ENCODE results near the gene OR10Z1. TPM values are rescaled to one million over a fixed set of nuclear protein-coding genes. Genes with fewer than 3 reads are reported as not detected.
A peak's percentile ranks its signal among the peaks of the same experiment; 100 is the strongest.

OR10Z1 gene
- total and polyA plus RNA-seq, 2 of the 8 experiments (the other 6 are each of a cell fraction or from before 2014, with no cell fraction given) = not detected

- H3K79me2 ChIP-seq (ENCODE audit: control insufficient read depth in 1 of 2, insufficient read depth in 2 of 2, low read length in 2 of 2) = no peaks in the 10 kb centered on the region
- H3K23me2 ChIP-seq (ENCODE audit: low read depth, low read length) = no peaks in the 10 kb centered on the region; the same call in 1 of the 2 replicates
- no peak overlapping the region for H3K18ac ChIP-seq (ENCODE audit: extremely low read depth, low read length)
- H3K56ac ChIP-seq (replicated peaks; ENCODE audit: insufficient read length, low read depth, low read length) = no peak overlapping the region
- no peak overlapping the region for H4K8ac ChIP-seq (ENCODE audit: extremely low read depth, insufficient read depth, low read length)
- CTCF ChIA-PET (ENCODE audit: partially characterized antibody) = interaction anchor here (0.6 to 1.3 kb wide), 3 partner anchors 11 to 553 kb away, joined by 3 to 4 read pairs (median 3); no protein-coding TSS in a partner anchor
- no peak overlapping the region for H2AK5ac ChIP-seq (ENCODE audit: low read depth, low read length)
- no peak overlapping the region for H2BK20ac ChIP-seq (ENCODE audit: low read length)
- no peaks in the 10 kb centered on the region for H3K9me3 ChIP-seq (ENCODE audit: insufficient read depth in 2 of 2, low read depth in 1 of 2, low read length in 1 of 2)
- no peaks in the 10 kb centered on the region for H4K20me1 ChIP-seq (replicated peaks in 1 of 2; ENCODE audit: control insufficient read depth in 1 of 2, insufficient read depth in 2 of 2, low read length in 2 of 2)
- peak overlapping the region; percentile 81 for H2AFZ ChIP-seq (ENCODE audit: low read length)
- H2BK12ac ChIP-seq (ENCODE audit: low read depth, low read length) = no peak overlapping the region; the same call in 1 of the 2 replicates
- H3K4me1 ChIP-seq (replicated peaks in 1 of 4; ENCODE audit: control insufficient read depth in 3 of 4, insufficient read depth in 4 of 4, low read length in 3 of 4) = no peaks in the 10 kb centered on the region; a peak in 1 of 7 replicates
- no peak overlapping the region for H3K14ac ChIP-seq (ENCODE audit: insufficient read length)
- no peak overlapping the region for H3K4me2 ChIP-seq (ENCODE audit: insufficient read depth in 1 of 2, low read depth in 2 of 2, low read length in 2 of 2)
- 0 out of 2 replicates have a peak overlapping the region, but pooled peaks have one; percentile 11 for H2BK5ac ChIP-seq (ENCODE audit: low read depth, low read length)
- no peak overlapping the region for H4K91ac ChIP-seq (replicated peaks; ENCODE audit: insufficient read length, low read length)
- no peak overlapping the region for H3K9ac ChIP-seq (replicated peaks in 1 of 4; ENCODE audit: extremely low read depth in 1 of 4, low read depth in 3 of 4, low read length in 3 of 4)
- H3K27ac ChIP-seq (ENCODE audit: low read depth, low read length) = no peak overlapping the region
- H3K79me1 ChIP-seq (ENCODE audit: low read depth, low read length) = no peaks in the 10 kb centered on the region
- no peak overlapping the region for H2BK15ac ChIP-seq (ENCODE audit: low read length)
- WGBS, 2 experiments (ENCODE audit: extremely low coverage in 1 of 2, insufficient coverage in 1 of 2, insufficient read length in 1 of 2, insufficient replicate concordance in 2 of 2, low coverage in 1 of 2, low lambda C conversion rate in 2 of 2, missing lambda C conversion rate in 1 of 2) = 79% methylated on average over 1 of the region's 1 CpG; no CpG with 5 or more reads in 1 of the 2 experiments
- H3K27me3 ChIP-seq (replicated peaks in 1 of 4; ENCODE audit: control insufficient read depth in 3 of 4, extremely low read depth in 1 of 4, insufficient read depth in 3 of 4, low read length in 3 of 4) = no peaks in the 10 kb centered on the region
- POLR2A ChIA-PET (ENCODE audit: partially characterized antibody) = no interaction called here
- no peak for DNase-seq (ENCODE audit: low read depth in 1 of 2, low spot score in 2 of 2)
- no peak overlapping the region for H3K23ac ChIP-seq (ENCODE audit: insufficient read length)
- no peak overlapping the region for H3K4ac ChIP-seq (replicated peaks; ENCODE audit: insufficient read length, low read depth, low read length)
- H4K5ac ChIP-seq (ENCODE audit: insufficient read length, low read depth, low read length) = no peak overlapping the region
- H3K4me3 ChIP-seq (ENCODE audit: extremely low read depth in 1 of 4, insufficient read depth in 2 of 4, low read depth in 3 of 4, low read length in 4 of 4) = no peak overlapping the region
- no peak overlapping the region for H2BK120ac ChIP-seq (replicated peaks; ENCODE audit: low read depth, low read length)
- no peaks in the 10 kb centered on the region for H3K36me3 ChIP-seq (ENCODE audit: control insufficient read depth in 2 of 4, insufficient read depth in 4 of 4, low read length in 3 of 4)
- FAIRE-seq = no peak
- TF ChIP-seq CTBP2 (IDR thresholded peaks at IDR 0.05; ENCODE audit: borderline replicate concordance, insufficient read depth, insufficient read length, low read length) (no peak), TAF1 (IDR thresholded peaks at IDR 0.05; ENCODE audit: low read depth, low read length) (no peak), POLR2AphosphoS5 (IDR thresholded peaks at IDR 0.05; ENCODE audit: low read depth, low read length) (no peak), NANOG (IDR thresholded peaks at IDR 0.05; ENCODE audit: insufficient read depth, low read depth, low read length, poor library complexity, severe bottlenecking) (no peak), CBX5 (IDR thresholded peaks at IDR 0.05; ENCODE audit: low read depth, low read length) (no peak), BRCA1 (IDR thresholded peaks at IDR 0.05; ENCODE audit: low read depth, low read length) (no peak), SP4 (IDR thresholded peaks at IDR 0.05; ENCODE audit: low read length) (no peak), CTCF (IDR thresholded peaks at IDR 0.05; ENCODE audit: control extremely low read depth in 1 of 3, insufficient read depth in 1 of 3, low read depth in 1 of 3, low read length in 3 of 3) (no peak)
- TF ChIP-seq, protein P1, sequence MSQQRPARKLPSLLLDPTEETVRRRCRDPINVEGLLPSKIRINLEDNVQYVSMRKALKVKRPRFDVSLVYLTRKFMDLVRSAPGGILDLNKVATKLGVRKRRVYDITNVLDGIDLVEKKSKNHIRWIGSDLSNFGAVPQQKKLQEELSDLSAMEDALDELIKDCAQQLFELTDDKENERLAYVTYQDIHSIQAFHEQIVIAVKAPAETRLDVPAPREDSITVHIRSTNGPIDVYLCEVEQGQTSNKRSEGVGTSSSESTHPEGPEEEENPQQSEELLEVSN (IDR thresholded peaks at IDR 0.05) = no peak
- TF ChIP-seq, protein P2, sequence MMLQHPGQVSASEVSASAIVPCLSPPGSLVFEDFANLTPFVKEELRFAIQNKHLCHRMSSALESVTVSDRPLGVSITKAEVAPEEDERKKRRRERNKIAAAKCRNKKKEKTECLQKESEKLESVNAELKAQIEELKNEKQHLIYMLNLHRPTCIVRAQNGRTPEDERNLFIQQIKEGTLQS (IDR thresholded peaks at IDR 0.05; ENCODE audit: insufficient read depth, low read depth, low read length) = no peak
Observed at GRCh38 chr1:158607296-158607695, 2.2 kb downstream of the OR10Z1 start.
